LNCAP (cell line): ENCODE data around the gene CCDC141.

Experiments used
- CTCF ChIP-seq: fragments of 450-650 bp; IDR thresholded peaks from 2 replicates; pipeline ENCODE4 v1.5.1; 2017; ENCODE audit warnings: mild to moderate bottlenecking

The CCDC141 gene

GRCh38 chr2:179049546-179050311 lies at the start of gene CCDC141:
Gene CCDC141 (minus strand): TSS chr2:179050137. CDS start chr2:179049941, 196 bp downstream.
- no peak for TF ChIP-seq CTCF

GRCh38 chr2:179098080-179098689 lies 48.2 kb upstream of the CCDC141 start:
- no peak for TF ChIP-seq CTCF

GRCh38 chr2:179097131-179097530 lies 47.2 kb upstream of the CCDC141 start:
- TF ChIP-seq CTCF, result no peak

GRCh38 chr2:179096090-179096489 lies 46.2 kb upstream of the CCDC141 start:
- no peak for TF ChIP-seq CTCF

GRCh38 chr2:179082697-179083096 lies 32.8 kb upstream of the CCDC141 start:
- no peak for TF ChIP-seq CTCF

- TF ChIP-seq CTCF, result no peak
These were observed 32.0 kb upstream of the CCDC141 start for GRCh38 chr2:179081954-179082353.

- no peak for TF ChIP-seq CTCF
These were observed 22.6 kb upstream of the CCDC141 start for GRCh38 chr2:179072527-179072926.
